Panc1 (cell line): Measurements from ENCODE around the gene MAP3K15. TPM values are rescaled to one million over a fixed set of nuclear protein-coding genes. Genes with fewer than 3 reads are reported as not detected.

Experiments
- ATAC-seq: fragments of 200-7000 bp; cut with Tn5 transposase; 2 replicates; pipeline ENCODE4 v1.9.1; 2020; ENCODE audit warnings: mild to moderate bottlenecking, moderate library complexity
- BruUV-seq: library from RNA; stranded (reverse); fragments of 400-500 nt; replicated peaks from 2 replicates; lab custom pipeline; 2021; lab: Mats Ljungman, UMichigan
- CTCF ChIA-PET: fragments of 300-600 bp; sonication (Branson Sonifier 250); formaldehyde crosslinking; loops from one replicate; lab custom pipeline; 2022; ENCODE audit warnings: antibody characterized with exemption; lab: Charles Lee
- POLR2A ChIA-PET: fragments of 300-600 bp; sonication (Branson Sonifier 250); formaldehyde crosslinking; loops from one replicate; lab custom pipeline; 2022; ENCODE audit warnings: antibody characterized with exemption; lab: Charles Lee
- DNase-seq: peaks from one replicate; pipeline ENCODE4 v3.0.0-alpha.2; 2010; ENCODE audit warnings: low read depth, low spot score
- H3K27ac ChIP-seq: 2 replicates; pipeline ENCODE4 v1.5.1; 2011; ENCODE audit warnings: mild to moderate bottlenecking, low read length, inconsistent platforms
- H3K27me3 ChIP-seq: fragments of 200-500 bp; sonication (Bioruptor generic); 2 replicates; pipeline ENCODE4 v1.6.0; 2014; ENCODE audit warnings: low read length, inconsistent platforms; ENCODE audit not compliant: control insufficient read depth, insufficient read depth
- H3K36me3 ChIP-seq: fragments of 200-500 bp; sonication (Bioruptor generic); 2 replicates; pipeline ENCODE4 v1.5.1; 2014; ENCODE audit warnings: inconsistent platforms, mild to moderate bottlenecking, low read length, moderate library complexity; ENCODE audit not compliant: control insufficient read depth, insufficient read depth
- H3K4me1 ChIP-seq: 2 replicates; pipeline ENCODE4 v1.5.1; 2011; ENCODE audit warnings: inconsistent platforms, mild to moderate bottlenecking, low read length, moderate library complexity; ENCODE audit not compliant: control insufficient read depth, insufficient read depth
- H3K4me3 ChIP-seq, 2 experiments: 2 replicates each; pipeline ENCODE4 v1.5.1; 2011 to 2012; ENCODE audit warnings: low read depth in 2 of 2, low read length in 2 of 2, mild to moderate bottlenecking in 2 of 2, inconsistent platforms in 1 of 2, moderate library complexity in 1 of 2
- H3K9me3 ChIP-seq: fragments of 200-500 bp; sonication (Bioruptor generic); 2 replicates; pipeline ENCODE4 v1.5.1; 2014; ENCODE audit warnings: low read depth, mild to moderate bottlenecking, inconsistent platforms, low read length, moderate library complexity; ENCODE audit not compliant: control insufficient read depth, insufficient read depth
- POLR2AphosphoS5 ChIP-seq: IDR thresholded peaks from 2 replicates; pipeline ENCODE4 v1.6.1; 2012; ENCODE audit warnings: mild to moderate bottlenecking, low read depth, low read length, moderate library complexity
- SIN3A ChIP-seq: IDR thresholded peaks from 2 replicates; pipeline ENCODE4 v1.6.1; 2012; ENCODE audit warnings: low read depth, mild to moderate bottlenecking, low read length, moderate library complexity, borderline replicate concordance; ENCODE audit not compliant: insufficient read depth
- TCF7L2 ChIP-seq: IDR thresholded peaks from 2 replicates; pipeline ENCODE4 v1.6.1; 2011; ENCODE audit warnings: mild to moderate bottlenecking, low read depth, low read length, inconsistent platforms
- in situ Hi-C: cut with HindIII; loops from 2 replicates; pipeline ENCODE4 v1.10.0; 2016; ENCODE audit warnings: low sequenced_read_pairs, low pct_unique_long_range_greater_than_20kb
- intact Hi-C: fragments of 100-400 bp; cut with micrococcal nuclease; formaldehyde crosslinking; loops from one replicate; pipeline ENCODE4 v1.10.0; 2022; ENCODE audit not compliant: unreplicated experiment
- total RNA-seq: library from RNA; stranded (reverse); gene quantifications from one replicate; pipeline ENCODE4 v1.2.1, GENCODE V29; 2021; ENCODE audit not compliant: unreplicated experiment
- TF ChIP-seq, protein P1 (sequence below), 2 experiments: IDR thresholded peaks; 2 replicates each; pipeline ENCODE4 v1.6.1; 2011 to 2012; ENCODE audit warnings: low read depth in 2 of 2, control low read depth in 1 of 2, low read length in 1 of 2, mild to moderate bottlenecking in 1 of 2, moderate library complexity in 1 of 2; ENCODE audit not compliant: insufficient read depth in 1 of 2
- TF ChIP-seq, protein P2 (sequence below): fragments of 450-650 bp; IDR thresholded peaks from 2 replicates; pipeline ENCODE4 v1.5.1; 2017; ENCODE audit warnings: mild to moderate bottlenecking

The MAP3K15 gene
- total RNA-seq, 1 experiment from 2014 or later = 4.9 TPM

DNA sequence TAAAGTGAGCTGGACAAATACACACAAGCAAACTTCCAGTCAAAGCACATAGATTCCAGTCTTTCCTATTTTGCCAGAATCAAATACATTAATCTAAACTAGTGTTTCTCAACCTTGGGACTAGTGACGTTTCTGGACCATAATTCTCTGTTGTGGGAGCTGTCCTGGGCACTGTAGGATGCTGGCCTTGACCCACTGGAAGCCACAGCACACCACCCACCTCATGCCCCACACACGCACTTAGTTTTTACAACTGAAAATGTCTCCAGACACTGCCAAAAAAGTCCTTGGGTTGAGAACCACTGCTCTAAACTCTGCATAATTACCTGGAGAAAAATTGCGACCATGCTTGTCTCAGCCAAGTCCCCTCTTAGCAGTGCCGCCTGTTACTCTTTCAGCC lies 57.6 kb downstream of the MAP3K15 start:
- no peaks in the 10 kb centered on the region for H3K4me1 ChIP-seq
- H3K9me3 ChIP-seq = no peaks in the 10 kb centered on the region
- intact Hi-C loops (no loop called here), in situ Hi-C loops (no loop called here)
- H3K27me3 ChIP-seq = no peaks in the 10 kb centered on the region
- ChIA-PET POLR2A (no interaction called here), CTCF (no interaction called here)
- H3K27ac ChIP-seq = no peak overlapping the region
- no peak overlapping the region for H3K4me3 ChIP-seq
- H3K36me3 ChIP-seq = no peaks in the 10 kb centered on the region
- ATAC-seq (no peak), DNase-seq (no peak)
- no TSS peak for BruUV-seq
- TF ChIP-seq, protein P1, sequence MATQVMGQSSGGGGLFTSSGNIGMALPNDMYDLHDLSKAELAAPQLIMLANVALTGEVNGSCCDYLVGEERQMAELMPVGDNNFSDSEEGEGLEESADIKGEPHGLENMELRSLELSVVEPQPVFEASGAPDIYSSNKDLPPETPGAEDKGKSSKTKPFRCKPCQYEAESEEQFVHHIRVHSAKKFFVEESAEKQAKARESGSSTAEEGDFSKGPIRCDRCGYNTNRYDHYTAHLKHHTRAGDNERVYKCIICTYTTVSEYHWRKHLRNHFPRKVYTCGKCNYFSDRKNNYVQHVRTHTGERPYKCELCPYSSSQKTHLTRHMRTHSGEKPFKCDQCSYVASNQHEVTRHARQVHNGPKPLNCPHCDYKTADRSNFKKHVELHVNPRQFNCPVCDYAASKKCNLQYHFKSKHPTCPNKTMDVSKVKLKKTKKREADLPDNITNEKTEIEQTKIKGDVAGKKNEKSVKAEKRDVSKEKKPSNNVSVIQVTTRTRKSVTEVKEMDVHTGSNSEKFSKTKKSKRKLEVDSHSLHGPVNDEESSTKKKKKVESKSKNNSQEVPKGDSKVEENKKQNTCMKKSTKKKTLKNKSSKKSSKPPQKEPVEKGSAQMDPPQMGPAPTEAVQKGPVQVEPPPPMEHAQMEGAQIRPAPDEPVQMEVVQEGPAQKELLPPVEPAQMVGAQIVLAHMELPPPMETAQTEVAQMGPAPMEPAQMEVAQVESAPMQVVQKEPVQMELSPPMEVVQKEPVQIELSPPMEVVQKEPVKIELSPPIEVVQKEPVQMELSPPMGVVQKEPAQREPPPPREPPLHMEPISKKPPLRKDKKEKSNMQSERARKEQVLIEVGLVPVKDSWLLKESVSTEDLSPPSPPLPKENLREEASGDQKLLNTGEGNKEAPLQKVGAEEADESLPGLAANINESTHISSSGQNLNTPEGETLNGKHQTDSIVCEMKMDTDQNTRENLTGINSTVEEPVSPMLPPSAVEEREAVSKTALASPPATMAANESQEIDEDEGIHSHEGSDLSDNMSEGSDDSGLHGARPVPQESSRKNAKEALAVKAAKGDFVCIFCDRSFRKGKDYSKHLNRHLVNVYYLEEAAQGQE (IDR thresholded peaks at IDR 0.05; ENCODE audit: insufficient read depth in 1 of 2, low read depth in 2 of 2, low read length in 1 of 2) = no peak
- TF ChIP-seq, protein P2, sequence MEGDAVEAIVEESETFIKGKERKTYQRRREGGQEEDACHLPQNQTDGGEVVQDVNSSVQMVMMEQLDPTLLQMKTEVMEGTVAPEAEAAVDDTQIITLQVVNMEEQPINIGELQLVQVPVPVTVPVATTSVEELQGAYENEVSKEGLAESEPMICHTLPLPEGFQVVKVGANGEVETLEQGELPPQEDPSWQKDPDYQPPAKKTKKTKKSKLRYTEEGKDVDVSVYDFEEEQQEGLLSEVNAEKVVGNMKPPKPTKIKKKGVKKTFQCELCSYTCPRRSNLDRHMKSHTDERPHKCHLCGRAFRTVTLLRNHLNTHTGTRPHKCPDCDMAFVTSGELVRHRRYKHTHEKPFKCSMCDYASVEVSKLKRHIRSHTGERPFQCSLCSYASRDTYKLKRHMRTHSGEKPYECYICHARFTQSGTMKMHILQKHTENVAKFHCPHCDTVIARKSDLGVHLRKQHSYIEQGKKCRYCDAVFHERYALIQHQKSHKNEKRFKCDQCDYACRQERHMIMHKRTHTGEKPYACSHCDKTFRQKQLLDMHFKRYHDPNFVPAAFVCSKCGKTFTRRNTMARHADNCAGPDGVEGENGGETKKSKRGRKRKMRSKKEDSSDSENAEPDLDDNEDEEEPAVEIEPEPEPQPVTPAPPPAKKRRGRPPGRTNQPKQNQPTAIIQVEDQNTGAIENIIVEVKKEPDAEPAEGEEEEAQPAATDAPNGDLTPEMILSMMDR = no peak
- TF ChIP-seq SIN3A = no peak
- TF ChIP-seq TCF7L2 = no peak
- TF ChIP-seq POLR2AphosphoS5 = no peak

- ChIA-PET CTCF (no interaction called here), POLR2A (no interaction called here)
- in situ Hi-C loops (no loop called here), intact Hi-C loops (no loop called here)
- TF ChIP-seq TCF7L2 = no peak
- no peak for TF ChIP-seq SIN3A
- TF ChIP-seq, protein P1 (IDR thresholded peaks at IDR 0.05; ENCODE audit: insufficient read depth in 1 of 2, low read depth in 2 of 2, low read length in 1 of 2) = no peak
- TF ChIP-seq POLR2AphosphoS5 = no peak
- BruUV-seq = no TSS peak
- DNase-seq (no peak), ATAC-seq (no peak)
- H3K4me1 ChIP-seq = no peaks in the 10 kb centered on the region
- no peak overlapping the region for H3K4me3 ChIP-seq
- H3K9me3 ChIP-seq = no peaks in the 10 kb centered on the region
- no peak overlapping the region for H3K27ac ChIP-seq
- no peaks in the 10 kb centered on the region for H3K36me3 ChIP-seq
- no peaks in the 10 kb centered on the region for H3K27me3 ChIP-seq
Observed at GRCh38 chrX:19448077-19448476, 67.2 kb downstream of the MAP3K15 start.
